GM23338 (cell line): ENCODE measurements around the gene SLC13A3. TPM values are rescaled to one million over a fixed set of nuclear protein-coding genes. Genes with fewer than 3 reads are reported as not detected.

ENCODE experiments used
- ATAC-seq: fragments of 200-7000 bp; cut with Tn5 transposase; 3 replicates; pipeline ENCODE4 v1.9.1; 2020
- DNase-seq: peaks from one replicate; pipeline ENCODE4 v3.0.0-alpha.2; 2015; ENCODE audit warnings: low spot score
- H2AFZ ChIP-seq: fragments of 200-600 bp; sonication (generic); 2 replicates; pipeline ENCODE4 v1.8.0; 2016; ENCODE audit warnings: antibody characterized with exemption, mild to moderate bottlenecking, moderate library complexity
- H3F3A ChIP-seq: fragments of 200-600 bp; sonication (generic); replicated peaks from 2 replicates; pipeline ENCODE4 v1.8.0; 2017; ENCODE audit warnings: antibody characterized with exemption, mixed run types, low read depth
- H3K27ac ChIP-seq: fragments of 200-600 bp; sonication (generic); 2 replicates; pipeline ENCODE4 v1.6.1; 2016; ENCODE audit warnings: low read depth
- H3K27me3 ChIP-seq: fragments of 200-600 bp; sonication (generic); 2 replicates; pipeline ENCODE4 v1.8.0; 2016; ENCODE audit warnings: mild to moderate bottlenecking, mixed run types, moderate library complexity; ENCODE audit not compliant: insufficient read depth
- H3K36me3 ChIP-seq: fragments of 200-600 bp; sonication (generic); 2 replicates; pipeline ENCODE4 v1.8.0; 2016; ENCODE audit warnings: mild to moderate bottlenecking; ENCODE audit not compliant: insufficient read depth
- H3K4me1 ChIP-seq: fragments of 200-600 bp; sonication (generic); 2 replicates; pipeline ENCODE4 v1.8.0; 2016; ENCODE audit warnings: mild to moderate bottlenecking, moderate library complexity; ENCODE audit not compliant: insufficient read depth
- H3K4me2 ChIP-seq: fragments of 200-600 bp; sonication (generic); 2 replicates; pipeline ENCODE4 v1.7.1; 2017; ENCODE audit warnings: mixed run types
- H3K4me3 ChIP-seq: fragments of 200-600 bp; sonication (generic); 2 replicates; pipeline ENCODE4 v1.6.1; 2016; ENCODE audit warnings: mixed run types
- H3K79me2 ChIP-seq: fragments of 200-600 bp; sonication (generic); replicated peaks from 2 replicates; pipeline ENCODE4 v1.8.0; 2017; ENCODE audit warnings: mild to moderate bottlenecking; ENCODE audit not compliant: insufficient read depth
- H3K9me2 ChIP-seq: fragments of 200-600 bp; sonication (generic); 2 replicates; pipeline ENCODE4 v1.8.0; 2017; ENCODE audit not compliant: insufficient read depth
- H4K20me1 ChIP-seq: fragments of 200-600 bp; sonication (generic); replicated peaks from 2 replicates; pipeline ENCODE4 v1.8.0; 2017; ENCODE audit warnings: mild to moderate bottlenecking; ENCODE audit not compliant: insufficient read depth
- H3K27ac Mint-ChIP-seq: 2 replicates; pipeline ENCODE4 v1.8.0; 2020; ENCODE audit warnings: inconsistent platforms, mild to moderate bottlenecking, moderate library complexity, mixed read lengths
- H3K27me3 Mint-ChIP-seq: 3 replicates; pipeline ENCODE4 v1.8.0; 2022; ENCODE audit warnings: low read depth, mild to moderate bottlenecking, moderate library complexity, mixed read lengths, inconsistent platforms; ENCODE audit not compliant: insufficient read depth, poor library complexity
- H3K36me3 Mint-ChIP-seq: 3 replicates; pipeline ENCODE4 v1.8.0; 2021; ENCODE audit warnings: low read depth, mild to moderate bottlenecking, inconsistent platforms, moderate library complexity, mixed read lengths
- H3K4me1 Mint-ChIP-seq: 3 replicates; pipeline ENCODE4 v1.8.0; 2020; ENCODE audit warnings: mild to moderate bottlenecking, inconsistent platforms, mixed read lengths
- H3K4me3 Mint-ChIP-seq: 3 replicates; pipeline ENCODE4 v1.8.0; 2021; ENCODE audit warnings: moderate library complexity, mild to moderate bottlenecking, inconsistent platforms, mixed read lengths
- H3K9me3 Mint-ChIP-seq: 3 replicates; pipeline ENCODE4 v1.8.0; 2020; ENCODE audit warnings: moderate library complexity, mild to moderate bottlenecking, inconsistent platforms, mixed read lengths
- CREB1 ChIP-seq: fragments of 250-450 bp; sonication (Bioruptor Pico); IDR thresholded peaks from 2 replicates; pipeline ENCODE4 v1.5.0; 2020; ENCODE audit warnings: low read depth, mild to moderate bottlenecking, moderate library complexity
- CTCF ChIP-seq, 2 experiments: fragments of 200-600 bp in 1 of 2; sonication (generic) in 1 of 2; conservative IDR thresholded peaks; 2 replicates each; pipeline versions ENCODE4 v1.5.1 to v1.6.1; 2016 to 2017; ENCODE audit warnings: antibody characterized with exemption in 2 of 2, low read depth in 2 of 2, mild to moderate bottlenecking in 2 of 2, moderate library complexity in 1 of 2
- ETS1 ChIP-seq: IDR thresholded peaks from 2 replicates; pipeline ENCODE4 v1.6.1; 2016; ENCODE audit warnings: antibody characterized with exemption
- EZH2 ChIP-seq: fragments of 200-600 bp; sonication (generic); IDR thresholded peaks from one replicate; pipeline ENCODE4 v1.8.0; 2017; ENCODE audit warnings: antibody characterized with exemption, mild to moderate bottlenecking, low read depth; ENCODE audit not compliant: unreplicated experiment
- EZH2phosphoT487 ChIP-seq: fragments of 200-600 bp; sonication (generic); IDR thresholded peaks from one replicate; pipeline ENCODE4 v1.8.1; 2018; ENCODE audit warnings: antibody characterized with exemption; ENCODE audit not compliant: unreplicated experiment
- JUNB ChIP-seq: IDR thresholded peaks from one replicate; pipeline ENCODE4 v1.6.1; 2016; ENCODE audit warnings: antibody characterized with exemption; ENCODE audit not compliant: unreplicated experiment
- NANOG ChIP-seq: IDR thresholded peaks from 2 replicates; pipeline ENCODE4 v1.6.1; 2016; ENCODE audit warnings: antibody characterized with exemption, borderline replicate concordance
- POLR2AphosphoS5 ChIP-seq: IDR thresholded peaks from 2 replicates; pipeline ENCODE4 v1.6.1; 2016; ENCODE audit warnings: antibody characterized with exemption, low read depth
- REST ChIP-seq: IDR thresholded peaks from one replicate; pipeline ENCODE4 v1.6.1; 2018; ENCODE audit warnings: antibody characterized with exemption; ENCODE audit not compliant: unreplicated experiment
- STAT1 ChIP-seq: IDR thresholded peaks from one replicate; pipeline ENCODE4 v1.6.1; 2016; ENCODE audit warnings: antibody characterized with exemption; ENCODE audit not compliant: unreplicated experiment
- ZNF114 ChIP-seq: fragments of 250-450 bp; sonication (Bioruptor Pico); IDR thresholded peaks from 2 replicates; pipeline ENCODE4 v1.5.0; 2020; ENCODE audit warnings: mild to moderate bottlenecking, moderate library complexity
- ZNF331 ChIP-seq: fragments of 250-450 bp; sonication (Bioruptor Pico); IDR thresholded peaks from 2 replicates; pipeline ENCODE4 v1.5.0; 2020; ENCODE audit warnings: low read depth, mild to moderate bottlenecking, moderate library complexity
- ZNF462 ChIP-seq: fragments of 250-450 bp; sonication (Bioruptor Pico); IDR thresholded peaks from 2 replicates; pipeline ENCODE4 v1.5.0; 2020; ENCODE audit warnings: mild to moderate bottlenecking, moderate library complexity
- polyA plus RNA-seq: library from polyadenylated mRNA; unstranded; fragments of >200 nt; fragmentation: Nextera tagmentation; extraction: Ambion mirVana; gene quantifications from 2 replicates; pipeline ENCODE4 v1.2.1, GENCODE V29; 2016
- total RNA-seq: library from RNA; depleted of rRNA; stranded (reverse); fragments of >200 nt; shearing (Covaris generic); gene quantifications from 2 replicates; pipeline ENCODE4 v1.2.3, GENCODE V29; 2014

Gene SLC13A3
- total and polyA plus RNA-seq, 2 experiments from 2014 or later, result 8.6 to 9.1 TPM

- Mint-ChIP-seq H3K36me3 (no peaks in the 10 kb centered on the region; the same call in 2 of the 3 replicates), H3K4me1 (peaks cover 24% of the 10 kb centered on the region), H3K27me3 (peaks cover 9% of the 10 kb centered on the region), H3K9me3 (no peaks in the 10 kb centered on the region; the same call in 2 of the 3 replicates), H3K27ac (no peak overlapping the region), H3K4me3 (no peak overlapping the region)
- Histone ChIP-seq H3K4me3 (no peak overlapping the region), H3K4me1 (peaks cover 33% of the 10 kb centered on the region), H3F3A (no peaks in the 10 kb centered on the region), H3K9me2 (no peaks in the 10 kb centered on the region), H3K4me2 (no peak overlapping the region), H3K79me2 (no peaks in the 10 kb centered on the region), H4K20me1 (no peaks in the 10 kb centered on the region), H3K27ac (no peak overlapping the region), H2AFZ (no peak overlapping the region), H3K36me3 (no peaks in the 10 kb centered on the region), H3K27me3 (no peaks in the 10 kb centered on the region)
- TF ChIP-seq CTCF (conservative IDR thresholded peaks at IDR 0.05; ENCODE audit: low read depth in 2 of 2) (no peak), REST (no peak), STAT1 (no peak), CREB1 (CRISPR knock-in tag) (no peak), ETS1 (no peak), ZNF331 (no peak), ZNF462 (CRISPR knock-in tag) (no peak), JUNB (no peak), EZH2 (no peak), EZH2phosphoT487 (no peak), POLR2AphosphoS5 (no peak), NANOG (no peak), ZNF114 (CRISPR knock-in tag) (no peak)
- DNase-seq (no peak), ATAC-seq (no peak)
These were observed 92.3 kb downstream of the SLC13A3 start for GRCh38 chr20:46559001-46559400.
